GM21423 (cell line): ENCODE measurements around the gene APC.

ENCODE experiments used
- ATAC-seq: cut with Tn5 transposase; IDR thresholded peaks from one replicate; pipeline ENCODE4 v1.9.1; 2021; ENCODE audit warnings: mild to moderate bottlenecking, moderate library complexity; ENCODE audit not compliant: unreplicated experiment

Gene APC

GRCh38 chr5:112892776-112893175 lies 155.1 kb downstream of the APC start:
- no peak for ATAC-seq

- no peak for ATAC-seq
These were observed 158.0 kb downstream of the APC start for GRCh38 chr5:112895682-112896081.
